ENCODE measurements around the gene TAS1R3.

TAS1R3 gene

DNA sequence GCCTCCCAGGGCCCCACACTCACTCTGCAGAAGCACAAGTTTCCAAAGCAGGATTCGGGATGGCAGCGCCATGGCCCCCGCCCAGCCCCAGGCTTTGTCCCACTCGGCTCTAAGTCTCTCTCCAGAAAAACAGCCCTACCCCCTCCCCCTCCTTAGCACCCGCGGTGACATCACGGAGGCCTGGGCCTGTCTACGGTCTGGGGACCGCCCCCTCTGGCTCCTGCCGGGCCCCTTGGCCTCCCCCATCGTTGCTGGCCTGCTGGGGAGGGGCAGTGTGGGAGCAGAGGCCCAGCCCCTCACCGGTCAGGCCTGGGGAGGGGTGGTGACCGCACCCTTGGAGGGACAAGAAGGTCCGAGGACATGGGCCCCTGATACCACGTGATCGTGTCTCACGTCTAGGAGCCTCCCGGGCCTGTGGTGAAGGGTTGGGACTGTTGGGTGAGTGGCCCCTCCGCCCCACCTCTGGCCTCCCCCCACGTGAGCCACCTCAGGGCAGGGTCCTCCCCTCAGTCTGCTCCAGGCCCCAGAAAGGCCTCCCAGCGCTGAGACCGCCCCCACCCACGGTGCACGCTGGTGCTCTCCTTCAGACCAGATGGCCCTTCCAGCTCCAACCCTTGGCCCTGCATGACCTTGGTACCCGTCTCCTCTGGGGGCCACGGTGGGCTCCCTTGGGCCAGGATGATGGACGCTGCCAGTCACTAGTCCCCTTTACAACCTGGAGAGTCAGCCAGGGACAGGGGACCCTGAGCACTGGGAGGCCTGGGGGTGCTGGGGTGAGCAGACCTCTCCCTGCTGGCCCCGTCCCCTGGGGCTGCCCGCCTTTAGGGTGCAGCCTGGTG is 27.6 kb downstream of the TAS1R3 start, which contains the start of gene MXRA8:
Gene MXRA8 (minus strand): TSS at position 123 of the 839 bp plus-strand sequence. CDS start 51 bp downstream, at position 72.
- H3K4me3 ChIP-seq (ENCODE audit: control insufficient read depth, low read depth, low read length): peak within 1 kb of the TSS; percentile 86
- DNase-seq (ENCODE audit: low read depth): peak; percentile 93
- TF ChIP-seq, protein P1, sequence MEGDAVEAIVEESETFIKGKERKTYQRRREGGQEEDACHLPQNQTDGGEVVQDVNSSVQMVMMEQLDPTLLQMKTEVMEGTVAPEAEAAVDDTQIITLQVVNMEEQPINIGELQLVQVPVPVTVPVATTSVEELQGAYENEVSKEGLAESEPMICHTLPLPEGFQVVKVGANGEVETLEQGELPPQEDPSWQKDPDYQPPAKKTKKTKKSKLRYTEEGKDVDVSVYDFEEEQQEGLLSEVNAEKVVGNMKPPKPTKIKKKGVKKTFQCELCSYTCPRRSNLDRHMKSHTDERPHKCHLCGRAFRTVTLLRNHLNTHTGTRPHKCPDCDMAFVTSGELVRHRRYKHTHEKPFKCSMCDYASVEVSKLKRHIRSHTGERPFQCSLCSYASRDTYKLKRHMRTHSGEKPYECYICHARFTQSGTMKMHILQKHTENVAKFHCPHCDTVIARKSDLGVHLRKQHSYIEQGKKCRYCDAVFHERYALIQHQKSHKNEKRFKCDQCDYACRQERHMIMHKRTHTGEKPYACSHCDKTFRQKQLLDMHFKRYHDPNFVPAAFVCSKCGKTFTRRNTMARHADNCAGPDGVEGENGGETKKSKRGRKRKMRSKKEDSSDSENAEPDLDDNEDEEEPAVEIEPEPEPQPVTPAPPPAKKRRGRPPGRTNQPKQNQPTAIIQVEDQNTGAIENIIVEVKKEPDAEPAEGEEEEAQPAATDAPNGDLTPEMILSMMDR (conservative IDR thresholded peaks at IDR 0.05; ENCODE audit: control insufficient read depth, insufficient read depth, low read depth, low read length): no peak

GRCh38 chr1:1359308-1359663 is 28.2 kb downstream of the TAS1R3 start:
- DNase-seq (ENCODE audit: low read depth): peak; percentile 87
- TF ChIP-seq, protein P1 (conservative IDR thresholded peaks at IDR 0.05; ENCODE audit: control insufficient read depth, insufficient read depth, low read depth, low read length): no peak
- H3K4me3 ChIP-seq (ENCODE audit: control insufficient read depth, low read depth, low read length): peak overlapping the region; percentile 86

DNA sequence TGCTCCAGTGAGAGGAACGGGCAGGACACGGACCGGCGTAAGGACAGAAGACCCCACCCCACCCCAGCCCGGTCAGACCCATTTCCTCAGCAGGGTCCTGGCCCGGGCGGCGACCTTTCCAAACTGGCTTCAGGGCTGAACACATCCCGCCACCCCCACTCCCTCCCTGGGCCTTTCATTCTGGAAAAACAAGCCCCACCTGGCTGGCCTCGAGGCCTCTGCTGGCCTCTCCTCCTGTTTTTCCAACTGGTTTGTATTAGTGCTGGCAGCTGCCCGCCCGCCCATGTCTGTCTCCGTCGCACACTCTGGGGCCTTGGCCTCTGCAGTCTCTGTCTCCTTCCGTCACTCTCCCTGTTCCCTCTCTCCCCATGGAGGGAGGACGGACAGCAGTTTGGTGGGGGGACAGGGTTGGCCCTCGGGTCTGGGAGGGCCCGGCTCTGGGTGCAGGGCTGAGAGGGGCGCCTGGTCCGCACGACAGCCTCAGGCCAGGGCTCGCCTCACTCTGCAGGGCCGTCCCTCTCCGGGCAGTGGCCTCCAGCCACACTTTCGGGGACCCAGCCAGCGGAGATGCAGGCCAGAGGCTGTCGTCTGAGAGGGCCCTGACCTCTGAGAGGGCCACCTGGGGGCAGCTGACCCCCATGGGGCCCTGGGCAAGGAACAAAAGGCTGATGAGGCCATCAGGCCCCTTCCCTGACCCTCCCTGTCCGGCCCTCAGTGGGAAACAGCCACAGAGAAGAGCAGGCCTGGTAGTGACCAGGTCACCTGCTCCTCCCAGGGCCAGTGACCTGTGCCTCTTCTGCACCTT is 28.8 kb downstream of the TAS1R3 start:
- TF ChIP-seq, protein P1 (conservative IDR thresholded peaks at IDR 0.05; ENCODE audit: control insufficient read depth, insufficient read depth, low read depth, low read length): no peak
- peak; percentile 91 for DNase-seq (ENCODE audit: low read depth)
- peak overlapping the region; percentile 86 for H3K4me3 ChIP-seq (ENCODE audit: control insufficient read depth, low read depth, low read length)

GRCh38 chr1:1360506-1361169 is 29.6 kb downstream of the TAS1R3 start:
- peak; percentile 97 for DNase-seq (ENCODE audit: low read depth)
- no peak overlapping the region for H3K4me3 ChIP-seq (ENCODE audit: control insufficient read depth, low read depth, low read length)
- TF ChIP-seq, protein P1 (conservative IDR thresholded peaks at IDR 0.05; ENCODE audit: control insufficient read depth, insufficient read depth, low read depth, low read length): no peak

- TF ChIP-seq, protein P1 (conservative IDR thresholded peaks at IDR 0.05; ENCODE audit: control insufficient read depth, insufficient read depth, low read depth, low read length): no peak
- H3K4me3 ChIP-seq (ENCODE audit: control insufficient read depth, low read depth, low read length): no peak overlapping the region
- no peak for DNase-seq (ENCODE audit: low read depth)
Observed at GRCh38 chr1:1361233-1361981, 30.3 kb downstream of the TAS1R3 start.

DNA sequence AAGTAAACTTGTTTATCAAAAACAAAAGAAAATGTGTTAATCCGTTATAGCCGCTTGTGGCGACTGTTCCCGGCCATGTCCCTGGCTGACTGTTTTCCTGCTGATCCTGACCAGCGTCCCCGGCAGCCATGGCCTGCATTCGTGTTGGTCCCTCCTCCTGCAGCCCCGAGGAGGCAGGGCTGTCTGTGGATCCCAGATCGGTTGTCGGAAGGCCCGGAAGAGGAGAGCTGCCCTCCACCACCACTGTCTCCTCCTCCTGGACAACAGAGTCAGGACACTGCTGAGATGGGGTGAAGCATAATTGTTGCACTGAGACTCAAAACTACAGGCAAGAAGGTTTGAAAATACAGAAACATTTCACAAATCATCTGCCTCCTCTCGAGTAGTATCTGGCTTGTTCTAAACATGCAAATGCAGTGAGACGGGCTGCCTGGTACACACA is 30.9 kb downstream of the TAS1R3 start:
- H3K4me3 ChIP-seq (ENCODE audit: control insufficient read depth, low read depth, low read length): no peak overlapping the region
- TF ChIP-seq, protein P1 (conservative IDR thresholded peaks at IDR 0.05; ENCODE audit: control insufficient read depth, insufficient read depth, low read depth, low read length): peak; percentile 26
- DNase-seq (ENCODE audit: low read depth): peak; percentile 84
